ENCODE measurements around the gene ZFHX2.
A peak's percentile ranks its signal among the peaks of the same experiment; 100 is the strongest.

Gene ZFHX2

GRCh38 chr14:23572836-23573235 is 21.3 kb upstream of the ZFHX2 start:
- DNase-seq (ENCODE audit: low read depth in 2 of 2): no peak

- no peak for DNase-seq (ENCODE audit: low read depth in 2 of 2)
Observed at GRCh38 chr14:23572524-23572828, 20.9 kb upstream of the ZFHX2 start.

GRCh38 chr14:23571701-23572523 is 20.3 kb upstream of the ZFHX2 start:
- no peak for DNase-seq (ENCODE audit: low read depth in 2 of 2)

- DNase-seq (ENCODE audit: low read depth in 2 of 2): no peak
Observed at GRCh38 chr14:23570806-23571483, 19.4 kb upstream of the ZFHX2 start.

- no peak for DNase-seq (ENCODE audit: low read depth in 2 of 2)
Observed at GRCh38 chr14:23569443-23570151, 18.0 kb upstream of the ZFHX2 start.

GRCh38 chr14:23568600-23569331 is 17.2 kb upstream of the ZFHX2 start:
- no peak for DNase-seq (ENCODE audit: low read depth in 2 of 2)

- DNase-seq (ENCODE audit: low read depth in 2 of 2): no peak
Observed at GRCh38 chr14:23568021-23568599, 16.5 kb upstream of the ZFHX2 start.

- peak; percentile 64 to 69 for DNase-seq (ENCODE audit: low read depth in 2 of 2)
Observed at GRCh38 chr14:23567186-23568020, 15.8 kb upstream of the ZFHX2 start, which contains the start of gene AP1G2. Gene AP1G2, minus strand, starts transcription at chr14:23567791. Its CDS starts 477 bp downstream, at chr14:23567314.

- DNase-seq (ENCODE audit: low read depth in 2 of 2): no peak
Observed at GRCh38 chr14:23566778-23567185, 15.2 kb upstream of the ZFHX2 start.

GRCh38 chr14:23566112-23566777 is 14.7 kb upstream of the ZFHX2 start:
- no peak for DNase-seq (ENCODE audit: low read depth in 2 of 2)

GRCh38 chr14:23565626-23566025 is 14.1 kb upstream of the ZFHX2 start:
- DNase-seq (ENCODE audit: low read depth in 2 of 2): no peak

- no peak for DNase-seq (ENCODE audit: low read depth in 2 of 2)
Observed at GRCh38 chr14:23564876-23565275, 13.3 kb upstream of the ZFHX2 start.

- DNase-seq (ENCODE audit: low read depth in 2 of 2): no peak
Observed at GRCh38 chr14:23564181-23564812, 12.7 kb upstream of the ZFHX2 start.

- no peak for DNase-seq (ENCODE audit: low read depth in 2 of 2)
Observed at GRCh38 chr14:23563473-23564180, 12.1 kb upstream of the ZFHX2 start.

GRCh38 chr14:23562822-23563472 is 11.4 kb upstream of the ZFHX2 start:
- DNase-seq (ENCODE audit: low read depth in 2 of 2): peak; percentile 28 to 35

- no peak for DNase-seq (ENCODE audit: low read depth in 2 of 2)
Observed at GRCh38 chr14:23561873-23562821, 10.6 kb upstream of the ZFHX2 start.

- no peak for DNase-seq (ENCODE audit: low read depth in 2 of 2)
Observed at GRCh38 chr14:23561259-23561658, 9.7 kb upstream of the ZFHX2 start.
